Measurements from ENCODE around the gene PPIB. TPM values are rescaled to one million over a fixed set of nuclear protein-coding genes. Genes with fewer than 3 reads are reported as not detected.
A peak's percentile ranks its signal among the peaks of the same experiment; 100 is the strongest.

Gene PPIB
- polyA plus RNA-seq, 1 donor (not counting 4 experiments of a cell fraction or from before 2014, with no cell fraction given): 544 TPM

DNA sequence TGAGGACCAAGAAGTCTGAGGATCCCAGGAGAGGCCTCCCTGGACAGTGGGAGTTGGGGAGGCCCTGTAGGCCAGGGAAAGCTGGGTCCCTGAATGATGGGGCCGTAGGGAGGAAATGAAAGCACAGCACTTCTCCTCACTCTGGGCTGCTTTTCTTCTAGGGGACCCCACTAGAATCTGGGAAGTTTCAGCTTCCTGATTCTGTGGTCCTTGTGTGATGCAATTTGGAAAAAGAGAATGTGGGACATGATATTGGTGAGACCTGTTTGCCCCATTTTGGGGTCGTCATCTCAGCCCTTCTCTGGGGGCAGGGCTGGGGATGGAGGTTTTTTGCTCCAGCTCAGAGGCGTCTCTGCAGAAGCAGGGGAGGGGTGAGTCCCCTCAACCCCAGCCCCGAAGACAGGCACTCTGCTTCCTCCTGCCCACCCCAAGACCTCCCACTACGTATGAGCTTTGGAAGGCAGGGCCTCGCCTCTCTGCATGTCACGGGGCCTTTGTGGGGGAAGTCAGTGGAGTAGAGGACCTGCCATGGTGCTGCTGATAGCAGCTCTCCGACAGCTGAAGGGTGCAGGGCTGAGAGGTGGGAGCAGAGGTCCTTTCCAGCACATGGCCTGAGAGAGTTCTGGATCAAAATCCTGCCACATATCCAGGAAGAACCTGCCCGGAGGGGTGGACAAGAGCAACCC lies 12.8 kb downstream of the PPIB start:
- Histone ChIP-seq H3K27me3 (ENCODE audit: control insufficient read depth, extremely low read depth, insufficient read depth, low read length) (peaks cover 15% of the 10 kb centered on the region), H3K9ac (ENCODE audit: control insufficient read depth, extremely low read depth, insufficient read depth, low read length) (no peak overlapping the region), H2AFZ (ENCODE audit: control insufficient read depth, low read length) (no peak overlapping the region), H3K4me3 (ENCODE audit: control insufficient read depth in 2 of 3, extremely low read depth in 1 of 3, insufficient read depth in 2 of 3, low read depth in 1 of 3, low read length in 3 of 3) (no peak overlapping the region), H3K9me3 (ENCODE audit: control insufficient read depth, low read depth, low read length) (no peaks in the 10 kb centered on the region), H3K4me2 (ENCODE audit: control insufficient read depth, extremely low read depth, insufficient read depth, low read depth, low read length) (no peak overlapping the region), H3K9me1 (ENCODE audit: control insufficient read depth, extremely low read depth, insufficient read depth, low read length) (no peaks in the 10 kb centered on the region), H3K79me2 (ENCODE audit: control insufficient read depth, insufficient read depth, low read length) (no peaks in the 10 kb centered on the region), H3K27ac (ENCODE audit: control insufficient read depth, insufficient read depth, low read length) (no peak overlapping the region), H4K20me1 (ENCODE audit: control insufficient read depth, extremely low read depth, insufficient read depth, low read length) (peaks cover 2% of the 10 kb centered on the region), H3K36me3 (ENCODE audit: control insufficient read depth in 2 of 2, extremely low read depth in 1 of 2, insufficient read depth in 2 of 2, low read length in 2 of 2) (peaks cover 4 to 6% of the 10 kb centered on the region in 2 experiments), H3K4me1 (ENCODE audit: control insufficient read depth, extremely low read depth, insufficient read depth, low read length) (peaks cover 4% of the 10 kb centered on the region)
- dilution Hi-C loops (cut with MboI; ENCODE audit: extremely low pct_ligation_motif_present, low sequenced_read_pairs): no loop called here
- TF ChIP-seq, protein P1, sequence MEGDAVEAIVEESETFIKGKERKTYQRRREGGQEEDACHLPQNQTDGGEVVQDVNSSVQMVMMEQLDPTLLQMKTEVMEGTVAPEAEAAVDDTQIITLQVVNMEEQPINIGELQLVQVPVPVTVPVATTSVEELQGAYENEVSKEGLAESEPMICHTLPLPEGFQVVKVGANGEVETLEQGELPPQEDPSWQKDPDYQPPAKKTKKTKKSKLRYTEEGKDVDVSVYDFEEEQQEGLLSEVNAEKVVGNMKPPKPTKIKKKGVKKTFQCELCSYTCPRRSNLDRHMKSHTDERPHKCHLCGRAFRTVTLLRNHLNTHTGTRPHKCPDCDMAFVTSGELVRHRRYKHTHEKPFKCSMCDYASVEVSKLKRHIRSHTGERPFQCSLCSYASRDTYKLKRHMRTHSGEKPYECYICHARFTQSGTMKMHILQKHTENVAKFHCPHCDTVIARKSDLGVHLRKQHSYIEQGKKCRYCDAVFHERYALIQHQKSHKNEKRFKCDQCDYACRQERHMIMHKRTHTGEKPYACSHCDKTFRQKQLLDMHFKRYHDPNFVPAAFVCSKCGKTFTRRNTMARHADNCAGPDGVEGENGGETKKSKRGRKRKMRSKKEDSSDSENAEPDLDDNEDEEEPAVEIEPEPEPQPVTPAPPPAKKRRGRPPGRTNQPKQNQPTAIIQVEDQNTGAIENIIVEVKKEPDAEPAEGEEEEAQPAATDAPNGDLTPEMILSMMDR (optimal IDR thresholded peaks at IDR 0.05 in 1 of 3, IDR thresholded peaks at IDR 0.05 in 1 of 3, conservative IDR thresholded peaks at IDR 0.05 in 1 of 3; ENCODE audit: extremely low read depth in 1 of 3, insufficient read depth in 2 of 3, low read length in 3 of 3): no peak
- no peak for TF ChIP-seq EZH2 (IDR thresholded peaks at IDR 0.05; ENCODE audit: low read length)
- no peak for DNase-seq (ENCODE audit: low read depth, low spot score)
- no peak for FAIRE-seq

DNA sequence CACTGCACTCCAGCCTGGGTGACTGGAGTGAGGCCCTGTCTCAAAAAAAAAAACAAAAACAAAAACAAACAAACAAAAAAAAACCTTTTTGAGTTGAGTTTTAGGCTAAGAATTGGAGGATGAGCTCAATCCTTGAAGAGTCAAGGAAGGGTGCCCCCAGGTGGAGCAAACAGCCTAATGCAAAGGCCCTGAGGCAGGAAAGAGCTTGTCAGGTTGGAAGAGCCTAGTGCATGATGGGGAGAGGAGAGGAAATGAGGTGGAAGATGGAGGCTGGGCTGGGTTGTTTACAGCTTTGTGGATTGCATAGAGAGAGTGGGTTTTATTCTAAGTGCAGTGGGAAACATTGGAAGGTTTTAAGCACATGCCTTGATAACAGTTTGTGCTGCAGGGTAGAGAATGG lies 13.4 kb downstream of the PPIB start:
- no peak for TF ChIP-seq EZH2 (IDR thresholded peaks at IDR 0.05; ENCODE audit: low read length)
- TF ChIP-seq, protein P1 (optimal IDR thresholded peaks at IDR 0.05 in 1 of 3, IDR thresholded peaks at IDR 0.05 in 1 of 3, conservative IDR thresholded peaks at IDR 0.05 in 1 of 3; ENCODE audit: extremely low read depth in 1 of 3, insufficient read depth in 2 of 3, low read length in 3 of 3): peak; percentile 25 to 43 (median 35)
- no peak for FAIRE-seq
- Histone ChIP-seq H2AFZ (ENCODE audit: control insufficient read depth, low read length) (no peak overlapping the region), H3K4me1 (ENCODE audit: control insufficient read depth, extremely low read depth, insufficient read depth, low read length) (peaks cover 4% of the 10 kb centered on the region), H3K27me3 (ENCODE audit: control insufficient read depth, extremely low read depth, insufficient read depth, low read length) (peaks cover 15% of the 10 kb centered on the region), H3K4me2 (ENCODE audit: control insufficient read depth, extremely low read depth, insufficient read depth, low read depth, low read length) (no peak overlapping the region), H3K4me3 (ENCODE audit: control insufficient read depth in 2 of 3, extremely low read depth in 1 of 3, insufficient read depth in 2 of 3, low read depth in 1 of 3, low read length in 3 of 3) (no peak overlapping the region), H3K9me3 (ENCODE audit: control insufficient read depth, low read depth, low read length) (no peaks in the 10 kb centered on the region), H3K9ac (ENCODE audit: control insufficient read depth, extremely low read depth, insufficient read depth, low read length) (no peak overlapping the region), H4K20me1 (ENCODE audit: control insufficient read depth, extremely low read depth, insufficient read depth, low read length) (peaks cover 2% of the 10 kb centered on the region), H3K36me3 (ENCODE audit: control insufficient read depth in 2 of 2, extremely low read depth in 1 of 2, insufficient read depth in 2 of 2, low read length in 2 of 2) (peaks cover 3 to 6% of the 10 kb centered on the region in 2 experiments), H3K79me2 (ENCODE audit: control insufficient read depth, insufficient read depth, low read length) (no peaks in the 10 kb centered on the region), H3K27ac (ENCODE audit: control insufficient read depth, insufficient read depth, low read length) (no peak overlapping the region), H3K9me1 (ENCODE audit: control insufficient read depth, extremely low read depth, insufficient read depth, low read length) (no peaks in the 10 kb centered on the region)
- dilution Hi-C loops (cut with MboI; ENCODE audit: extremely low pct_ligation_motif_present, low sequenced_read_pairs): no loop called here
- DNase-seq (ENCODE audit: low read depth, low spot score): no peak
